ENCODE measurements around the gene IGSF9B.

DNA sequence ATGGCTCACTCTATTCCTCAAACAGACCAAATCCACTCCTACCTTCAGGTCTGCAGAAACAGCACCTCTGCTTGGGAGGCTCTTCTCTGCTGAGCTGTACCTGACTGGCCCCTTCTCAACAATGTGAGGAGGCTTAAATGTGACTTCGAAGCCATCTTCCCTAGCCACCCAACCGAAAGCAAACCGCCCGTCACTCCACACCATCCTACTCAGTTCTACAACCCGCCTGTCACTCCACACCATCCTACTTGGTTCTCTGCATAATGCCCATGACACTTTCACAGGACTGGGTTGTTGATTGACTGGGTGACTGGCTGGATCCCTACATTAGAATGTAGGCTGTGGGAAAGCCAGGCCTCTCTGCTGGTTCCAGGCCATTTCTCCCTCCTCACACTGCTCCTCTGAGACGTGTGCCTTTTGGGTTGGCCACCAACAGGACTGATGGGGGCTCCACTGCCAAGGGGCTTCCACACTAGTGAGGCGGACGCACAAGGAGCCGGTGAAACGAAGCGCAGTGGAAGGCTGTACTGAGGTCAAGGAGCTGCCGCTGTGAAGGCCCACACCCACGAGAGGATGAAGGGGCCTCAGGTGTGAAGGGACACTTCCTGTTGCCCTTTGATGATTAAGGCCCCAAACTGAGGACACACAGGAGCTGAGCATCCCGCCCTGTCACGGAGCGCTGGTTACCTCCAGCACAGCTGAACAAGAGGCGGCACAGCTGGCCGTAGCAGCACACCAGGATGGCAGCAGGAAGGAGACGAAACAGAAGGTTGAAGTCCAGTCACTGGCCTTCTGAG lies 64.0 kb downstream of the IGSF9B start:
- TF ChIP-seq CTCF (IDR thresholded peaks at IDR 0.05; ENCODE audit: insufficient read depth, low read depth, low read length) (no peak), EZH2 (IDR thresholded peaks at IDR 0.05; ENCODE audit: insufficient read depth, low read length) (no peak)
